Spleen (tissue), 11 donors: ENCODE results near the gene UBC. TPM values are rescaled to one million over a fixed set of nuclear protein-coding genes. Genes with fewer than 3 reads are reported as not detected.
"Not testable (repeated sequence)": the region's sequence is repeated elsewhere in the genome, so short reads cannot be mapped to it uniquely, and the experiment has no call there.

Source experiments
- DNase-seq: peaks from one replicate; pipeline ENCODE4 v3.0.0-alpha.2; 2020
- H3K27ac ChIP-seq, 8 donors: fragments of 200-600 bp; sonication (generic) in 7 of 8; 1 replicate in 4 of 8; 2 replicates in 4 of 8; pipeline versions ENCODE4 v1.5.0 to v1.8.0; 2016 to 2021; ENCODE audit warnings: inconsistent platforms in 4 of 8, mild to moderate bottlenecking in 4 of 8, moderate library complexity in 1 of 8
- H3K27me3 ChIP-seq, 7 donors: fragments of 200-600 bp; sonication (generic) in 6 of 7; replicated peaks in 1 of 7; 1 replicate in 4 of 7; 2 replicates in 3 of 7; pipeline versions ENCODE4 v1.5.0 to v1.8.0; 2016 to 2021; ENCODE audit warnings: inconsistent platforms in 3 of 7, mild to moderate bottlenecking in 1 of 7
- H3K36me3 ChIP-seq, 6 donors: fragments of 200-600 bp; sonication (generic) in 5 of 6; 1 replicate in 4 of 6; 2 replicates in 2 of 6; pipeline versions ENCODE4 v1.5.0 to v1.8.0; 2016 to 2021; ENCODE audit warnings: inconsistent platforms in 2 of 6
- H3K4me1 ChIP-seq, 6 donors: fragments of 200-600 bp; sonication (generic) in 5 of 6; 1 replicate in 3 of 6; 2 replicates in 3 of 6; pipeline versions ENCODE4 v1.5.0 to v1.8.0; 2016 to 2021; ENCODE audit warnings: inconsistent platforms in 3 of 6
- H3K4me3 ChIP-seq, 8 donors: fragments of 200-600 bp; sonication (generic) in 7 of 8; 1 replicate in 4 of 8; 2 replicates in 4 of 8; pipeline versions ENCODE4 v1.5.0 to v1.8.0; 2016 to 2021; ENCODE audit warnings: inconsistent platforms in 4 of 8, mild to moderate bottlenecking in 4 of 8, moderate library complexity in 2 of 8
- H3K9me3 ChIP-seq, 8 donors: fragments of 200-600 bp; sonication (generic) in 7 of 8; 1 replicate in 4 of 8; 2 replicates in 4 of 8; pipeline versions ENCODE4 v1.5.0 to v1.8.0; 2016 to 2021; ENCODE audit warnings: inconsistent platforms in 4 of 8
- POLR2A ChIP-seq, 3 donors: fragments of 450-650 bp; IDR thresholded peaks; one replicate each; pipeline ENCODE4 v1.5.1; 2017; ENCODE audit warnings: antibody characterized with exemption in 3 of 3, mild to moderate bottlenecking in 1 of 3
- POLR2AphosphoS5 ChIP-seq, 3 donors: sonication (generic); formaldehyde crosslinking; IDR thresholded peaks; one replicate each; pipeline ENCODE4 v1.5.1; 2017; ENCODE audit warnings: antibody characterized with exemption in 3 of 3
- WGBS, 5 donors: extraction: QIAGEN DNeasy Blood & Tissue Kit in 3 of 5; methylation state at CpG; one replicate each; pipeline versions ENCODE4 v1.1.5 to v1.1.7; 2013 to 2018; 5-methylcytosine and 5-hydroxymethylcytosine counted together
- intact Hi-C: fragments of 100-400 bp; cut with DNase I; formaldehyde crosslinking; loops from one replicate; pipeline ENCODE4 v1.15.0; 2023; ENCODE audit warnings: low total_unique reads
- polyA plus RNA-seq, 3 donors: library from polyadenylated mRNA; stranded (reverse); fragments of 200-250 nt; gene quantifications; one replicate each; pipeline ENCODE4 v1.2.1, GENCODE V29; 2013
- total RNA-seq, 7 donors: library from RNA; depleted of rRNA in 3 of 7; stranded (reverse); fragments of >200 nt in 3 of 7; fragmentation: NEBNext Ultra II Directional in 4 of 7; extraction: Animal tissue kit (Norgen Biotek cat#: 25700) in 4 of 7; gene quantifications; one replicate each; pipeline versions ENCODE4 v1.1.0 to v1.2.1, GENCODE V29; 2016 to 2021
- TF ChIP-seq, protein P1 (sequence below), 11 experiments: fragments of 200-600 bp in 7 of 11; fragments of 450-650 bp in 4 of 11; sonication (generic) in 4 of 11; IDR thresholded peaks in 8 of 11; conservative IDR thresholded peaks in 3 of 11; 1 replicate in 7 of 11; 2 replicates in 4 of 11; pipeline versions ENCODE4 v1.4.0 to v1.8.0; 2016 to 2021; ENCODE audit warnings: antibody characterized with exemption in 11 of 11, inconsistent platforms in 4 of 11, mild to moderate bottlenecking in 1 of 11
- donor health status: healthy with polysubstance abuse.
- donor health status: DM: no; HTN: no; CAD: no; lungs with moderate emphysema.
- donor health status: DM: no; HTN: no; CAD: no.
- donor health status: Bipolar disorder and iron deficiency.
- donor health status: healthy.
- donor health status: DM: no; HTN: no; CAD: no.
- donor health status: DM: yes; HTN: yes; CAD: no.

Gene UBC
- total and polyA plus RNA-seq, 10 donors = 623 to 1,107 (median 865) TPM

DNA sequence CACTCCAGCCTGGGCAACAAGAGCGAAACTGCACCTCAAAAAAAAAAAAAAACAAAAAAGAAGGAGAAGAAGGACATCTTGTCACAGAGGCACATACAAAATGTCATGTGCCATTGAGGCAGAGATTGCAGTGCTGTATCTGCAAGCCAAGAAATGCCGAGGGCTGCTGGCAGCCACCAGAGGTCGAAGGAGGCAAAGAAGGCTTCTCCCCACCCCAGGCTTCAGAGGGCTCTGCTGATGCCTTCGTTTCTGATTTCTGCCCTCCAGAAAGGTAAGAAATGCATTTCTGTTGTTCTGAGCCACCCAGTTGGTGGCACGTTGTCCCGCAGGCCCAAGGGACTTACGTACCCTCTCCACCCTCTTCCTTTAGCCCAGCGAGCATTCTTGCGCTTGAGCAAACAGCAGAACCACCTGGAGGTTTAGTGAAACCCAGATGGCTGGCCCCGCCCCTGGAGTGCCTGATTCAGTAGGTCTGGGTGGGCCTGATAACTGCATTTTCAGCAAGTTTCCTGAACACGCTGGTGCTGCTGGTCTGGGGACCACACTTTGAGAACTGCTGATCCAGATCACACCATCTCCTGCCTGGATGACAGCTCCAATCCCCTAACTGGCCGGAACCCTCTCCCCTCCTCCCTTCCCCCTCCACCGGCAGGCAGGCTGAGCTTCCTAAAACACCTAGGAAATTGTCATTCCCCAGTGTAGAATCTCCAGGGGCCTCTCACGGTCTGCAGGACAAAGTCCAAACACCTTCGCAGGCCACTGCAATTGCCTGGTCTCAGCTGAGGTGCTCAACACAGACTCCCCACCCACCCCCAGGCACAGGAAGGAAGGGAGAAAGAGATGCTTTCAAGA, 29.6 kb downstream of the UBC start:
- no peaks in the 10 kb centered on the region for H3K9me3 ChIP-seq
- 36 to 47% (median 39%) methylated on average over 14 to 15 of the region's 15 CpGs for WGBS, 5 donors
- peak overlapping the region in 4 of 8 donors; percentile 23 to 50 (median 31) for H3K27ac ChIP-seq
- intact Hi-C loops = no loop called here
- TF ChIP-seq, protein P1, sequence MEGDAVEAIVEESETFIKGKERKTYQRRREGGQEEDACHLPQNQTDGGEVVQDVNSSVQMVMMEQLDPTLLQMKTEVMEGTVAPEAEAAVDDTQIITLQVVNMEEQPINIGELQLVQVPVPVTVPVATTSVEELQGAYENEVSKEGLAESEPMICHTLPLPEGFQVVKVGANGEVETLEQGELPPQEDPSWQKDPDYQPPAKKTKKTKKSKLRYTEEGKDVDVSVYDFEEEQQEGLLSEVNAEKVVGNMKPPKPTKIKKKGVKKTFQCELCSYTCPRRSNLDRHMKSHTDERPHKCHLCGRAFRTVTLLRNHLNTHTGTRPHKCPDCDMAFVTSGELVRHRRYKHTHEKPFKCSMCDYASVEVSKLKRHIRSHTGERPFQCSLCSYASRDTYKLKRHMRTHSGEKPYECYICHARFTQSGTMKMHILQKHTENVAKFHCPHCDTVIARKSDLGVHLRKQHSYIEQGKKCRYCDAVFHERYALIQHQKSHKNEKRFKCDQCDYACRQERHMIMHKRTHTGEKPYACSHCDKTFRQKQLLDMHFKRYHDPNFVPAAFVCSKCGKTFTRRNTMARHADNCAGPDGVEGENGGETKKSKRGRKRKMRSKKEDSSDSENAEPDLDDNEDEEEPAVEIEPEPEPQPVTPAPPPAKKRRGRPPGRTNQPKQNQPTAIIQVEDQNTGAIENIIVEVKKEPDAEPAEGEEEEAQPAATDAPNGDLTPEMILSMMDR (IDR thresholded peaks at IDR 0.05 in 8 of 11, conservative IDR thresholded peaks at IDR 0.05 in 3 of 11) = no peak
- TF ChIP-seq POLR2AphosphoS5 (IDR thresholded peaks at IDR 0.05) = peak in 1 of 3 donors; percentile 48
- DNase-seq = peak; percentile 88
- peaks cover 0 to 50% (median 20%) of the 10 kb centered on the region in 6 donors for H3K4me1 ChIP-seq
- H3K27me3 ChIP-seq = no peaks in the 10 kb centered on the region
- H3K4me3 ChIP-seq = peak overlapping the region in 1 of 8 donors; percentile 31
- peaks cover 0 to 11% (median 0%) of the 10 kb centered on the region in 6 donors for H3K36me3 ChIP-seq

DNA sequence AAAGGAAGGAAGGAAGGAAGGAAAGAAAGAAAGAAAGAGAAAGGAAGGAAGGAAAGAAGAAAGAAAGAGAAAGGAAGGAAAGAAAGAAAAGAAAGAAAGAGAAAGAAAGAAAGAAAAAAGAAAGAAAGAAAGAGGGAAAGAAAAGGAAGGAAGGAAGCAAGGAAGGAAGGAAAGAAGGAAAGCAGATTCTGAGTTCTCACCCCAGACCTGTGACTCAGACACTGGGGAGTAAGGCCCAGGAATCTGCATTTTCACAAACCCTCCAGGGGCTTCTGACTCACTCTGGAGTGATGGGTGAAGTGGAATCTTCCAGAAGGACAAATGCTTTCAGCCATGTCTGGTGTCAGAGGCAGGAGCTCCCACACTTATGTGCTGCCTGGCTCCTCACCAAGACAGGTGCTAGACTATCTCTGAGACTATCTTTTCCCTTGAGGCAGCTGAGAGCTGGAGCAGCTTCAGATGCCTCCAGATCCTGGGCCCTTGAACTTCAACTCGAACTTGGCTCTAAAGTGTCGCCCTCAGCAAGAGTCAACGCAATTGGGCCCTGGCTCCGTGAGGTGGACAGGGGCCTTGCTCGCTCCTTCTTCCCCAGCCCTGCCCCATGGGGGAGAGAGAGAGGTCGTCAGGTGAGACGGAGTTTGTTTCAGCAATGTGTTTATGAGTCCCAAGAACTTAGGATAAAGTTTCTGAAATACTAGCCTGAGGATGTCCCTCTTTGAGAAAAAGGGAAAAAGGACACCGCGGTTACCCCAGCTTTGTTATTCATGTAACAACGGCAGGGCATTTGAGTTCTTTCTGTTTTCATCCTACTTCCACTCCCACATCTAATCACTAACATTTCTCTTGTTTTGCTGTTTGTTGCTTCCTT, 31.0 kb downstream of the UBC start:
- TF ChIP-seq, protein P1 (IDR thresholded peaks at IDR 0.05 in 8 of 11, conservative IDR thresholded peaks at IDR 0.05 in 3 of 11) = no peak
- no peak for TF ChIP-seq POLR2A (IDR thresholded peaks at IDR 0.05)
- no peak for TF ChIP-seq POLR2AphosphoS5 (IDR thresholded peaks at IDR 0.05)
- Histone ChIP-seq H3K27ac (no peak overlapping the region), H3K4me3 (no peak overlapping the region), H3K4me1 (peaks cover 0 to 50% (median 20%) of the 10 kb centered on the region in 6 donors), H3K36me3 (no peaks in the 10 kb centered on the region), H3K27me3 (no peaks in the 10 kb centered on the region), H3K9me3 (no peaks in the 10 kb centered on the region)
- intact Hi-C loops = no loop called here
- WGBS, 5 donors = 76 to 86% (median 80%) methylated on average over 10 of the region's 10 CpGs
- DNase-seq = no peak

DNA sequence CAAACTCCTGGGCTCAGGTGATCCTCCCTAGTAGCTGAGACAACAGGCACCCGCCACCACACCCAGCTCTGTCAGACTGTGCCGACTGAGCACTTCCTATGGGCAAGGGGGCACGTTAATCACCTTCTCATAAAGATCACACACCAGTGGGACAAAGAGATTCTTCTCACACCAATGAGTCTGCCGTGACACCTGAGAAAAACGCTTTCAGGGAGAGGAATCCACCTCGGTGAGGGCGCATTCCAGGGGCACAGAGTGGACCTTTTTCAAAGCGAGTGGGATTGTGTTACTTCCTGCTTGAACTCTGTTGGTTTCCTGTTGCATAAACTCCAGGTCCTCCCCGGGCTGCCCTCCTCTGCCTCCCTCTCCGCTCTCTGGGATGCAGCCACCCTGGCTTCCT, 33.3 kb downstream of the UBC start:
- H3K4me3 ChIP-seq = peak overlapping the region in 1 of 8 donors; percentile 25
- DNase-seq = no peak
- peaks cover 0 to 50% (median 20%) of the 10 kb centered on the region in 6 donors for H3K4me1 ChIP-seq
- H3K36me3 ChIP-seq = no peaks in the 10 kb centered on the region
- peak overlapping the region in 3 of 8 donors; percentile 16 to 48 (median 21) for H3K27ac ChIP-seq
- intact Hi-C loops = no loop called here
- no peaks in the 10 kb centered on the region for H3K27me3 ChIP-seq
- WGBS, 5 donors = 17 to 34% (median 23%) methylated on average over 5 to 10 of the region's 10 CpGs
- no peaks in the 10 kb centered on the region for H3K9me3 ChIP-seq
- TF ChIP-seq, protein P1 (IDR thresholded peaks at IDR 0.05 in 8 of 11, conservative IDR thresholded peaks at IDR 0.05 in 3 of 11) = no peak

DNA sequence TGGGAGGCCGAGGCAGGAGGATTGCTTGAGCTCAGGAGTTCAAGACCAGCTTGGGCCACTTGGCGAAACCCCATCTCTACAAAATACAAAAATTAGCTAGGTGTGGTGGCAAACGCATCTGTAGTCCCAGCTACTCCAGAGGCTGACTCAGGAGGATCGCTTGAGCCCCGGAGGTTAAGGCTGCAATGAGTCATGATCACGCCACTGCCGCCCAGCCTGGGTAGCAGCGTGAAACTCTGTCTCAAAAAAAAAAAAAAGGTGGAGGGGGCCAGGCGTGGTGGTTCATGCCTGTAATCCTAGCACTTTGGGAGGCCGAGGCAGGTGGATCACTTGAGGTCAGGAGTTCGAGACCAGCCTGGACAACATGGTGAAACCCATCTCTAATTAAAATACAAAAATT, 34.1 kb downstream of the UBC start:
- H3K27ac ChIP-seq, H3K36me3 ChIP-seq, DNase-seq, H3K27me3 ChIP-seq, H3K9me3 ChIP-seq, H3K4me3 ChIP-seq, intact Hi-C loops: not testable (repeated sequence)
- WGBS, 5 donors = 76 to 87% (median 83%) methylated on average over 10 to 11 of the region's 11 CpGs
- H3K4me1 ChIP-seq = peaks cover 0 to 46% (median 20%) of the 10 kb centered on the region in 6 donors
